ENCODE measurements around the gene PSMB9.

The PSMB9 gene

DNA sequence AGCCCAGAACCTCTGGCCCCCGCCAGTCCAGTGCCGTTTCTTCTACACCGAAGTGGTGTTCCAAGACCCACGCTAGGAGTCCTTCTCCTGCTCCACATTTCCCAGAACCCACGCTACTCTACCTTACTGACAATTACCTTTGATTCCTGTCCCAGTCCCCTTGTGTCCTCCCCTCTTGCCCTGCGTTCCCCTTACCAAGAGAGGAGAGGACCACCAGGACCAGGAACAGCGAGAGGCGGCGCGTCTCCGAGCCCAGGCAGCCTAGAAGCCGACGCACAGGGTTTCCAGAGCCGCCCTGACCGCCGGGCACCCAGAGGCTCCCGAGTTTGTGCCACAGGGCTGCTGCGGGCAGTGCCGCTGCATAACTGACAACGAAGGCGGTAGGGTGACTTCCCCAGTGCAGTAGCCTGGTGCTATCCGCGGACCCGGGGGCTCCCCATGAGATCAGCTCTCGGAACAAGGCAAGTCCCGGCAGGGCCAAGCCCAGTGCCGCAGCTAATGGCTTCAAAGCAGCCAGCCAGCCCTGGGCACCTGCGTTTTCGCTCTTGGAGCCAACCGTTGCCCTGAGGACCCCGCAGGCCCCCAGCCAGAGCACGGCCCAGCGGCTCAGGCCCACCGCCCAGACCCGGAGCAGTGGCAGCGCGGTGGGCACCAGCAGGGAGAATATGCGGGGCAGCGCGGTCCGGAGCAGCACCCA is 1.0 kb upstream of the PSMB9 start:
- POLR2A ChIA-PET = interaction anchor here (0.6 to 3.6 kb wide), 7 partner anchors 9 to 1661 kb away, joined by 3 to 44 read pairs (median 4); partner anchors contain the start of genes PSMB8 and TAP2
- DNase-seq (ENCODE audit: extremely low spot score) = peak; percentile 58
- CTCF ChIA-PET = interaction anchor here (0.8 to 13.7 kb wide), 24 partner anchors 11 to 439 kb away, joined by 3 to 339 read pairs (median 5); partner anchors contain the start of genes HLA-DMA, HLA-DQB1, PSMB8 and TAP2

GRCh38 chr6:32854376-32855178 is 585 bp downstream of the PSMB9 start:
- peak; percentile 64 for DNase-seq (ENCODE audit: extremely low spot score)
- CTCF ChIA-PET = interaction anchor here (0.7 to 13.7 kb wide), 18 partner anchors 9 to 130 kb away, joined by 3 to 339 read pairs (median 6); partner anchors contain the start of genes PSMB8 and TAP2
- POLR2A ChIA-PET = interaction anchor here (0.6 to 3.6 kb wide), 4 partner anchors 11 to 695 kb away, joined by 3 to 44 read pairs (median 20); partner anchors contain the start of genes PSMB8 and TAP2
- TF ChIP-seq CTCF (IDR thresholded peaks at IDR 0.05; ENCODE audit: control extremely low read depth, extremely low read depth, low read depth, missing control alignments) = no peak

More for the DNA sequence above, 1.0 kb upstream of the PSMB9 start:
- TF ChIP-seq CTCF (IDR thresholded peaks at IDR 0.05; ENCODE audit: control extremely low read depth, extremely low read depth, low read depth, missing control alignments) = no peak

DNA sequence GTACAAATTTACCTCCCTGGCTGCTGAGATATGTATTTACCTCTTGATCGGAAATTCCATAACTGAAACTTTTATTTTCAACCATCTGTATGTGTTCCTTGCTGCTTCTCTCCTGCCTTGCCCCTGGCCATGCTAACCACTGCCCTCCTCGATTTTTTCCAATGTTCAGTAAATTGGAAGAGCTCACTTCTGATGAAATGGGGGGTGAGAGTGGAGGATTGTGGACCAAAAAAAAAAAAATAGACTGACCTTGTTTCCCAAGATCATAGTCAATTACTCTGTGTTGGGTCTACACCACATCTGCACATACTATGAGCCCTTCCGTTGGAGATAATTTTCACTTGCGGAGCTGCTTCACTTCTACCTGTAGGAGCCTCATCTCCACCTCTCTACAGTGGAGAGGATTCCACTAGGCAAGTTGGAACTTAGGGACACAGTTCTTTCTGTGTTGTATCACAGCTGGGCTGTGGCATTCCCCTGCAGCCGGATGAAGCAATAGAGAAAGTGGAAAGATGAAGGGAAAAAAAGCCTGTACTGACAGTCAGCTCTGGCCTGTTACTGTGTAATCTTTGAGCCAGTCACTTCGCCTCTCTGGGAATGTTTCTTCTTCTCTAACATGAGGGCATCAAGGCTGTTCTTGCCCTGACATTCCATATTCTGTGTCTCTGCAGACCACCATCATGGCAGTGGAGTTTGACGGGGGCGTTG is 1.6 kb downstream of the PSMB9 start:
- TF ChIP-seq CTCF (IDR thresholded peaks at IDR 0.05; ENCODE audit: control extremely low read depth, extremely low read depth, low read depth, missing control alignments) = no peak
- POLR2A ChIA-PET = interaction anchor here (0.6 to 3.6 kb wide), 5 partner anchors 12 to 696 kb away, joined by 3 to 44 read pairs (median 3); partner anchors contain the start of gene PSMB8

GRCh38 chr6:32857156-32857891 is 3.3 kb downstream of the PSMB9 start:
- TF ChIP-seq CTCF (IDR thresholded peaks at IDR 0.05; ENCODE audit: control extremely low read depth, extremely low read depth, low read depth, missing control alignments) = no peak
- POLR2A ChIA-PET = interaction anchor here (1.7 kb wide), 1 partner anchor 115 kb away, joined by 5 read pairs; no protein-coding TSS in a partner anchor
- DNase-seq (ENCODE audit: extremely low spot score) = no peak
- CTCF ChIA-PET = interaction anchor here (0.9 to 13.7 kb wide), 7 partner anchors 11 to 443 kb away, joined by 3 to 339 read pairs (median 5); partner anchors contain the start of genes PSMB8 and TAP2

More for the DNA sequence above, 1.6 kb downstream of the PSMB9 start:
- CTCF ChIA-PET = interaction anchor here (0.7 to 13.7 kb wide), 12 partner anchors 8 to 271 kb away, joined by 3 to 339 read pairs (median 6); partner anchors contain the start of genes PSMB8 and TAP2
- no peak for DNase-seq (ENCODE audit: extremely low spot score)

- TF ChIP-seq CTCF (IDR thresholded peaks at IDR 0.05; ENCODE audit: control extremely low read depth, extremely low read depth, low read depth, missing control alignments) = no peak
- no peak for DNase-seq (ENCODE audit: extremely low spot score)
- POLR2A ChIA-PET = interaction anchor here (1.7 kb wide), 1 partner anchor 114 kb away, joined by 5 read pairs; no protein-coding TSS in a partner anchor
- CTCF ChIA-PET = interaction anchor here (0.9 to 13.7 kb wide), 5 partner anchors 10 to 126 kb away, joined by 3 to 339 read pairs (median 6); partner anchors contain the start of genes PSMB8 and TAP2
Observed at GRCh38 chr6:32858194-32858593, 4.2 kb downstream of the PSMB9 start.

Measured in GM10248 (cell line).